PFSK-1 (cell line): Measurements from ENCODE around the gene SPTBN1.

Experiments used
- FOXP2 ChIP-seq: optimal IDR thresholded peaks from 2 replicates; pipeline ENCODE3; 2011; ENCODE audit warnings: borderline replicate concordance, control low read depth, inconsistent platforms; ENCODE audit not compliant: insufficient read depth; ENCODE audit errors: extremely low read length, extremely low read depth
- POLR2AphosphoS5 ChIP-seq: IDR thresholded peaks from 2 replicates; pipeline ENCODE4 v1.6.1; 2012; ENCODE audit warnings: low read depth, mild to moderate bottlenecking, control low read depth, low read length, moderate library complexity
- REST ChIP-seq, 2 experiments: IDR thresholded peaks; 2 replicates each; pipeline versions ENCODE4 v1.6.1 to v1.8.0; 2011 to 2012; ENCODE audit warnings: low read depth in 2 of 2, low read length in 2 of 2, control low read depth in 1 of 2, inconsistent platforms in 1 of 2, mild to moderate bottlenecking in 1 of 2, moderate library complexity in 1 of 2; ENCODE audit not compliant: insufficient read depth in 1 of 2
- SIN3A ChIP-seq: IDR thresholded peaks from 2 replicates; pipeline ENCODE4 v1.6.1; 2012; ENCODE audit warnings: mild to moderate bottlenecking, low read length, moderate library complexity, borderline replicate concordance; ENCODE audit not compliant: insufficient read depth
- TAF1 ChIP-seq: IDR thresholded peaks from 2 replicates; pipeline ENCODE4 v1.6.1; 2012; ENCODE audit warnings: low read length, control low read depth, borderline replicate concordance; ENCODE audit not compliant: insufficient read depth

Gene SPTBN1

GRCh38 chr2:54628957-54629356 lies 172.8 kb downstream of the SPTBN1 start:
- TF ChIP-seq TAF1 (no peak), FOXP2 (no peak), POLR2AphosphoS5 (no peak), REST (IDR thresholded peaks at IDR 0.05; ENCODE audit: insufficient read depth in 1 of 2, low read depth in 2 of 2, low read length in 2 of 2) (no peak), SIN3A (no peak)

GRCh38 chr2:54629390-54629789 lies 173.3 kb downstream of the SPTBN1 start:
- TF ChIP-seq POLR2AphosphoS5 (no peak), SIN3A (no peak), REST (IDR thresholded peaks at IDR 0.05; ENCODE audit: insufficient read depth in 1 of 2, low read depth in 2 of 2, low read length in 2 of 2) (no peak), FOXP2 (no peak), TAF1 (no peak)

DNA sequence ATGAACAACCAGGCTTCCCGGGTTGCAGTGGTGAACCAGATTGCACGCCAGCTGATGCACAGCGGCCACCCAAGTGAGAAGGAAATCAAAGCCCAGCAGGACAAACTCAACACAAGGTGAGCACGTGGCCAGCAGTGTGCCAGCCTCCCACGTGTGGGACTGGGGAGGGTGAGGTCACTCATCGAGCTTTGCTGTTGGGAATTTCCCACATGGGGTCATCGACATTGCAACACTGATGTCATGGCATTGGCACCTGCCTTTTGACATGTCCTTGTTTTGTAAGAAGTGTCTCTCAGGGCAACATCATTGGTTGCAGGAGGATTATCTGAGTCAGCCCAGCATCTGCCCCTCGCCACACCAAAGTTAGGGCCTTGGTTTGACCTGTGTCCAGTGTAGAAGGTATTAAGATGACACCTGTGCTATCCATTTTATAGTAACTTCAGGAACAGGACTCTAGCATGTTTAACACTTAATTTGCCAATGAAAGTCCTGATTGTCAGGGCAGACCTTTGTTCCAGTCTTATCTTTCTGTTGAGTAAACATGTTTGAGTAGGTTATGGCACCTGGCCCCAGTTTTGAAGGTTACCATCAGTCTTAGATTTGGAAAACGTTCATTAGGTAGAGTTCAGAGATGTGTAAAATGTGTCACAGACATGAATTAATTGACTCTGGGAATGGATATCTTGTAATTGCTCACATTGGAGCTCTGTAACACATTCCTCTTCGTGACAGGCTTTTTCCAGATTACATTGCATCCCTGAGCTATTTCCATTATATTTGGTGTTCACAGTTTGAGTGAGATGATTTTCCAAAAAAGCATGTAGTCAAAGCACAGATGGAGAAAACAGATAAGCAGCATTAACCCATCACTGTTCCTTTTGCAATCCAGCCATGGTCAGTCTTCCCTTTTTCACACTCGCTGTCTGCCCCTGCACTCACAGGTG lies 174.1 kb downstream of the SPTBN1 start:
- no peak for TF ChIP-seq TAF1
- TF ChIP-seq POLR2AphosphoS5, result no peak
- TF ChIP-seq REST (IDR thresholded peaks at IDR 0.05; ENCODE audit: insufficient read depth in 1 of 2, low read depth in 2 of 2, low read length in 2 of 2), result no peak
- no peak for TF ChIP-seq SIN3A
- no peak for TF ChIP-seq FOXP2

GRCh38 chr2:54630858-54631497 lies 174.9 kb downstream of the SPTBN1 start:
- TF ChIP-seq TAF1 (no peak), FOXP2 (no peak), SIN3A (no peak), REST (IDR thresholded peaks at IDR 0.05; ENCODE audit: insufficient read depth in 1 of 2, low read depth in 2 of 2, low read length in 2 of 2) (no peak), POLR2AphosphoS5 (no peak)
